GM04503 (cell line): Measurements from ENCODE around the gene CYTH4.
"Not testable (repeated sequence)": the region's sequence is repeated elsewhere in the genome, so short reads cannot be mapped to it uniquely, and the experiment has no call there.

Experiments
- DNase-seq: peaks from one replicate; pipeline ENCODE4 v3.0.0-alpha.2; 2012; ENCODE audit warnings: low read depth

Gene CYTH4

GRCh38 chr22:37249986-37250385 lies 32.3 kb upstream of the CYTH4 start:
- DNase-seq = no peak

- DNase-seq = not testable (repeated sequence)
Measured at GRCh38 chr22:37251836-37252235, 30.5 kb upstream of the CYTH4 start.

GRCh38 chr22:37253126-37253660 lies 29.1 kb upstream of the CYTH4 start:
- no peak for DNase-seq

- DNase-seq = no peak
Measured at GRCh38 chr22:37254209-37254866, 28.0 kb upstream of the CYTH4 start.

- no peak for DNase-seq
Measured at GRCh38 chr22:37254867-37255233, 27.5 kb upstream of the CYTH4 start.

- no peak for DNase-seq
Measured at GRCh38 chr22:37255558-37256006, 26.7 kb upstream of the CYTH4 start.

- no peak for DNase-seq
Measured at GRCh38 chr22:37256075-37256726, 26.1 kb upstream of the CYTH4 start.

GRCh38 chr22:37258005-37258752 lies 24.1 kb upstream of the CYTH4 start:
- no peak for DNase-seq

GRCh38 chr22:37258753-37259401 lies 23.4 kb upstream of the CYTH4 start:
- DNase-seq = no peak

- DNase-seq = no peak
Measured at GRCh38 chr22:37259540-37260029, 22.7 kb upstream of the CYTH4 start.

GRCh38 chr22:37260155-37260795 lies 22.0 kb upstream of the CYTH4 start:
- no peak for DNase-seq

- no peak for DNase-seq
Measured at GRCh38 chr22:37260901-37261336, 21.4 kb upstream of the CYTH4 start.

- no peak for DNase-seq
Measured at GRCh38 chr22:37262346-37262745, 20.0 kb upstream of the CYTH4 start.

- DNase-seq = no peak
Measured at GRCh38 chr22:37263966-37264887, 18.1 kb upstream of the CYTH4 start.

GRCh38 chr22:37266581-37267134 lies 15.7 kb upstream of the CYTH4 start:
- no peak for DNase-seq

GRCh38 chr22:37267135-37267587 lies 15.1 kb upstream of the CYTH4 start:
- DNase-seq = no peak

- DNase-seq = no peak
Measured at GRCh38 chr22:37267661-37268413, 14.5 kb upstream of the CYTH4 start.

- DNase-seq = no peak
Measured at GRCh38 chr22:37269936-37270678, 12.2 kb upstream of the CYTH4 start.
